ENCODE measurements around the gene SNX27. TPM values are rescaled to one million over a fixed set of nuclear protein-coding genes. Genes with fewer than 3 reads are reported as not detected.
"Not testable (repeated sequence)": the region's sequence is repeated elsewhere in the genome, so short reads cannot be mapped to it uniquely, and the experiment has no call there.

Gene SNX27
- polyA plus RNA-seq, 3 donors, result 18.4 to 28.1 (median 27.0) TPM

GRCh38 chr1:151720125-151720524, 108.3 kb downstream of the SNX27 start:
- DNase-seq, result no peak

- no peak for DNase-seq
These were observed 108.7 kb downstream of the SNX27 start for GRCh38 chr1:151720554-151720953.

GRCh38 chr1:151720974-151721787, 109.3 kb downstream of the SNX27 start, which contains the start of gene RIIAD1:
Gene RIIAD1 (plus strand): TSS chr1:151721522. CDS start chr1:151721537, 15 bp downstream.
- no peak for DNase-seq

GRCh38 chr1:151721788-151722510, 110.1 kb downstream of the SNX27 start:
- DNase-seq, result no peak

- no peak for DNase-seq
These were observed 112.0 kb downstream of the SNX27 start for GRCh38 chr1:151723726-151724370.

- DNase-seq, result no peak
These were observed 116.6 kb downstream of the SNX27 start for GRCh38 chr1:151728151-151729054.

- DNase-seq, result no peak
These were observed 117.5 kb downstream of the SNX27 start for GRCh38 chr1:151729157-151729965.

GRCh38 chr1:151729966-151730291, 118.1 kb downstream of the SNX27 start:
- no peak for DNase-seq

GRCh38 chr1:151733126-151733525, 121.3 kb downstream of the SNX27 start:
- DNase-seq, result no peak

GRCh38 chr1:151733995-151734394, 122.1 kb downstream of the SNX27 start:
- DNase-seq, result not testable (repeated sequence)

GRCh38 chr1:151737026-151737425, 125.2 kb downstream of the SNX27 start:
- no peak for DNase-seq

- no peak for DNase-seq
These were observed 125.6 kb downstream of the SNX27 start for GRCh38 chr1:151737479-151737878.

- no peak for DNase-seq
These were observed 127.9 kb downstream of the SNX27 start for GRCh38 chr1:151739590-151740355.

GRCh38 chr1:151741516-151741915, 129.7 kb downstream of the SNX27 start:
- no peak for DNase-seq

Other genes starting within 250 kb of the SNX27 start
- gene SELENBP1, start 239.3 kb upstream of the SNX27 start, polyA plus RNA-seq (ENCODE audit: insufficient read length in 3 of 3), result 10 to 100 TPM; 49.4 to 51.2 (median 50.7) TPM
- gene PSMB4, start 212.5 kb upstream of the SNX27 start, polyA plus RNA-seq (ENCODE audit: insufficient read length in 3 of 3), result 100 to 1,000 TPM; 248 to 283 (median 257) TPM
- 100 to 1,000 TPM in 2 of 3 donors, 10 to 100 TPM in 1; 94.8 to 158 (median 150) TPM for gene POGZ, start 152.6 kb upstream of the SNX27 start, polyA plus RNA-seq (ENCODE audit: insufficient read length in 3 of 3)
- 10 to 100 TPM; 44.1 to 58.9 (median 50.9) TPM for gene CGN, start 100.7 kb upstream of the SNX27 start, polyA plus RNA-seq (ENCODE audit: insufficient read length in 3 of 3)
- 10 to 100 TPM in 2 of 3 donors, 1 to 10 TPM in 1; 8.8 to 14.1 (median 11.7) TPM for gene TUFT1, start 71.7 kb upstream of the SNX27 start, polyA plus RNA-seq (ENCODE audit: insufficient read length in 3 of 3)
- gene CELF3, start 104.8 kb downstream of the SNX27 start, polyA plus RNA-seq (ENCODE audit: insufficient read length in 3 of 3), result under 1 TPM; 0.53 to 0.61 (median 0.58) TPM
- gene RIIAD1, start 109.5 kb downstream of the SNX27 start, polyA plus RNA-seq (ENCODE audit: insufficient read length in 3 of 3), result under 1 TPM in 1 of 3 donors, not detected in 2; 0.24 TPM
- 100 to 1,000 TPM; 116 to 122 (median 116) TPM for gene MRPL9, start 151.4 kb downstream of the SNX27 start, polyA plus RNA-seq (ENCODE audit: insufficient read length in 3 of 3)
- 10 to 100 TPM in 1 of 3 donors, 1 to 10 TPM in 2; 8.1 to 13.2 (median 8.4) TPM for gene TDRKH, start 178.4 kb downstream of the SNX27 start, polyA plus RNA-seq (ENCODE audit: insufficient read length in 3 of 3)
- not detected for gene LINGO4, start 193.4 kb downstream of the SNX27 start, polyA plus RNA-seq (ENCODE audit: insufficient read length in 3 of 3)
- gene RORC, start 219.8 kb downstream of the SNX27 start, polyA plus RNA-seq (ENCODE audit: insufficient read length in 3 of 3), result 1 to 10 TPM in 1 of 3 donors, under 1 TPM in 2; 0.65 to 1.3 (median 0.94) TPM
- gene C2CD4D, start 227.8 kb downstream of the SNX27 start, polyA plus RNA-seq (ENCODE audit: insufficient read length in 3 of 3), result under 1 TPM; 0.16 to 0.35 (median 0.23) TPM
- gene THEM5, start 241.7 kb downstream of the SNX27 start, polyA plus RNA-seq (ENCODE audit: insufficient read length in 3 of 3), result 1 to 10 TPM in 1 of 3 donors, under 1 TPM in 2; 0.46 to 1.2 (median 0.92) TPM